ENCODE results near the gene NPY2R.

DNA sequence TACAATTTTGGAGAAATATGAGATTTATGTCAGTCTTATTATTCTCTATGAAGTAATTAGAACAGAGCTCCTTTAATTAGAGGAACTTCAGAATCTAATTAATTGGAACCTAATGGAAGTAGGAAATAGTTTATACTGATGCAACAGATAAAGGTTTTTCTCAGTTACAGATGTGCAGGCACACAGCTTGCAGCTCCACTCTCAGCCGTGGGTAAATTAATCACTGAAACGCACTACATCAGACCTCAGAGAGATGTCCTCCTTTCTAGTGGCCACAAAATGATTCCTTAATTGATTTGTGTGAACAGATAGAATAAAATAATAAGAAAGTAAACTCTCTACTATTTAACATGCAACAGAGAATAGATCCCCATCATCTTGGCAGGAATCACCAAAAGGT, 21.5 kb upstream of the NPY2R start:
- TF ChIP-seq, protein P1, sequence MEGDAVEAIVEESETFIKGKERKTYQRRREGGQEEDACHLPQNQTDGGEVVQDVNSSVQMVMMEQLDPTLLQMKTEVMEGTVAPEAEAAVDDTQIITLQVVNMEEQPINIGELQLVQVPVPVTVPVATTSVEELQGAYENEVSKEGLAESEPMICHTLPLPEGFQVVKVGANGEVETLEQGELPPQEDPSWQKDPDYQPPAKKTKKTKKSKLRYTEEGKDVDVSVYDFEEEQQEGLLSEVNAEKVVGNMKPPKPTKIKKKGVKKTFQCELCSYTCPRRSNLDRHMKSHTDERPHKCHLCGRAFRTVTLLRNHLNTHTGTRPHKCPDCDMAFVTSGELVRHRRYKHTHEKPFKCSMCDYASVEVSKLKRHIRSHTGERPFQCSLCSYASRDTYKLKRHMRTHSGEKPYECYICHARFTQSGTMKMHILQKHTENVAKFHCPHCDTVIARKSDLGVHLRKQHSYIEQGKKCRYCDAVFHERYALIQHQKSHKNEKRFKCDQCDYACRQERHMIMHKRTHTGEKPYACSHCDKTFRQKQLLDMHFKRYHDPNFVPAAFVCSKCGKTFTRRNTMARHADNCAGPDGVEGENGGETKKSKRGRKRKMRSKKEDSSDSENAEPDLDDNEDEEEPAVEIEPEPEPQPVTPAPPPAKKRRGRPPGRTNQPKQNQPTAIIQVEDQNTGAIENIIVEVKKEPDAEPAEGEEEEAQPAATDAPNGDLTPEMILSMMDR (IDR thresholded peaks at IDR 0.05) = no peak
- TF ChIP-seq EP300 (IDR thresholded peaks at IDR 0.05; ENCODE audit: low read depth) (no peak), POLR2A (IDR thresholded peaks at IDR 0.05) (no peak), POLR2AphosphoS5 (IDR thresholded peaks at IDR 0.05) (no peak)

Measured in transverse colon (tissue), 4 donors.